Upper lobe of right lung (tissue), 1 donor: ENCODE measurements around the gene RUBCN. TPM values are rescaled to one million over a fixed set of nuclear protein-coding genes. Genes with fewer than 3 reads are reported as not detected.
"Not testable (repeated sequence)": the region's sequence is repeated elsewhere in the genome, so short reads cannot be mapped to it uniquely, and the experiment has no call there.

Source experiments
- ATAC-seq: fragments of 200-7000 bp; cut with Tn5 transposase; one replicate; pipeline ENCODE4 v1.9.1; 2020; ENCODE audit warnings: mild to moderate bottlenecking, moderate library complexity
- DNase-seq: peaks from one replicate; pipeline ENCODE4 v3.0.0-alpha.2; 2020
- H3K27ac ChIP-seq: fragments of 200-600 bp; one replicate; pipeline ENCODE4 v1.8.0; 2022
- H3K27me3 ChIP-seq: fragments of 200-600 bp; one replicate; pipeline ENCODE4 v1.8.0; 2022; ENCODE audit warnings: mild to moderate bottlenecking
- H3K36me3 ChIP-seq: fragments of 200-600 bp; one replicate; pipeline ENCODE4 v1.8.0; 2022
- H3K4me1 ChIP-seq: fragments of 200-600 bp; one replicate; pipeline ENCODE4 v1.8.0; 2022
- H3K4me3 ChIP-seq: fragments of 200-600 bp; one replicate; pipeline ENCODE4 v1.8.0; 2022; ENCODE audit warnings: mild to moderate bottlenecking
- H3K9me3 ChIP-seq: fragments of 200-600 bp; one replicate; pipeline ENCODE4 v1.8.0; 2022
- intact Hi-C: fragments of 100-400 bp; cut with DNase I; formaldehyde crosslinking; loops from one replicate; pipeline ENCODE4 v1.11.0; 2022
- total RNA-seq: library from RNA; stranded (reverse); fragmentation: NEBNext Ultra II Directional; extraction: Animal tissue kit (Norgen Biotek cat#: 25700); gene quantifications from one replicate; pipeline ENCODE4 v1.2.1, GENCODE V29; 2021
- TF ChIP-seq, protein P1 (sequence below): fragments of 200-600 bp; IDR thresholded peaks from one replicate; pipeline ENCODE4 v1.8.0; 2022; ENCODE audit warnings: antibody characterized with exemption
- donor health status: DM: no; HTN: yes; CAD: no; lungs with severe emphysema.

Gene RUBCN
- total RNA-seq, 1 donor from 2014 or later = 35.2 TPM

DNA sequence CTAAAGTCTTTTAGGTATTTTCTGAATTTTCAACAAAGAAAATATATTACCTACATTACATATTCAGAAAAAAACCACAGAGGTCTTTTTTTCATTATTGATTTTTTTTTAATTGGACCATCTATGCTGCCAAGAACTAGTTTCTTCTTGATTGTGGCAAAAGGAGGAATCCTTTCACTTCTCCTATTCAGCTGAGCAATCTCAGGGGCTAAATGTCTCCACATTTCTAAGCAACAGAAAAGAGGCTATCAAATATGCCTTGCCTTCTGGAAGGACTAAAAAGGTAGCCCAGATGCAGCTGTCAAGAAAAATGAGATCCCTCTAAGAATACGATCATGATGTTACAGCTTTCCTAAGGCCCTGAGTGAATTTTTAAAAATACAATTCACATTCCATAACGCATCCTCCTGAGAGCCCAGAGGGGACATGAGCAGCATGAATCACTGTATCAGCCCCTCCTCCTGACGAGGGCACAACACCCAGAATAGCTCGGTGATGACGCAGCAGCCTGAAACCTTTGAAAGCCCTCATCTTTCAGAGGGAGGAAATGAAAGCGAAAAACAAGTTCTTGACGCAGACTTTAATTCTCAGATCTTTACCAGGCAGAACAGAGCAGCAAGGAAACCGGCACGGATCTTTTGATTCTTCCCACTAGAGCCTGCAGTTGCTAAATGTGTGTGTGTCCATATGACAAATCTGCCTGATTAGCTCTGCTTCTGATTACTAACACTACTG is 24.6 kb downstream of the RUBCN start:
- ATAC-seq (peak; percentile 99), DNase-seq (peak; percentile 84)
- Histone ChIP-seq H3K4me3 (peak overlapping the region; percentile 43), H3K36me3 (no peaks in the 10 kb centered on the region), H3K9me3 (no peaks in the 10 kb centered on the region), H3K27ac (peak overlapping the region; percentile 95), H3K27me3 (no peaks in the 10 kb centered on the region), H3K4me1 (peaks cover 22% of the 10 kb centered on the region)
- TF ChIP-seq, protein P1, sequence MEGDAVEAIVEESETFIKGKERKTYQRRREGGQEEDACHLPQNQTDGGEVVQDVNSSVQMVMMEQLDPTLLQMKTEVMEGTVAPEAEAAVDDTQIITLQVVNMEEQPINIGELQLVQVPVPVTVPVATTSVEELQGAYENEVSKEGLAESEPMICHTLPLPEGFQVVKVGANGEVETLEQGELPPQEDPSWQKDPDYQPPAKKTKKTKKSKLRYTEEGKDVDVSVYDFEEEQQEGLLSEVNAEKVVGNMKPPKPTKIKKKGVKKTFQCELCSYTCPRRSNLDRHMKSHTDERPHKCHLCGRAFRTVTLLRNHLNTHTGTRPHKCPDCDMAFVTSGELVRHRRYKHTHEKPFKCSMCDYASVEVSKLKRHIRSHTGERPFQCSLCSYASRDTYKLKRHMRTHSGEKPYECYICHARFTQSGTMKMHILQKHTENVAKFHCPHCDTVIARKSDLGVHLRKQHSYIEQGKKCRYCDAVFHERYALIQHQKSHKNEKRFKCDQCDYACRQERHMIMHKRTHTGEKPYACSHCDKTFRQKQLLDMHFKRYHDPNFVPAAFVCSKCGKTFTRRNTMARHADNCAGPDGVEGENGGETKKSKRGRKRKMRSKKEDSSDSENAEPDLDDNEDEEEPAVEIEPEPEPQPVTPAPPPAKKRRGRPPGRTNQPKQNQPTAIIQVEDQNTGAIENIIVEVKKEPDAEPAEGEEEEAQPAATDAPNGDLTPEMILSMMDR = no peak
- intact Hi-C loops = no loop called here

- H3K9me3 ChIP-seq, H3K36me3 ChIP-seq, H3K27ac ChIP-seq, ATAC-seq, DNase-seq, H3K4me3 ChIP-seq, intact Hi-C loops, H3K27me3 ChIP-seq: not testable (repeated sequence)
- H3K4me1 ChIP-seq = peaks cover 22% of the 10 kb centered on the region
These were observed 25.7 kb downstream of the RUBCN start for GRCh38 chr3:197710965-197711364.

- no peak for ATAC-seq
- intact Hi-C loops = no loop called here
These were observed 27.6 kb downstream of the RUBCN start for GRCh38 chr3:197709135-197709534.

DNA sequence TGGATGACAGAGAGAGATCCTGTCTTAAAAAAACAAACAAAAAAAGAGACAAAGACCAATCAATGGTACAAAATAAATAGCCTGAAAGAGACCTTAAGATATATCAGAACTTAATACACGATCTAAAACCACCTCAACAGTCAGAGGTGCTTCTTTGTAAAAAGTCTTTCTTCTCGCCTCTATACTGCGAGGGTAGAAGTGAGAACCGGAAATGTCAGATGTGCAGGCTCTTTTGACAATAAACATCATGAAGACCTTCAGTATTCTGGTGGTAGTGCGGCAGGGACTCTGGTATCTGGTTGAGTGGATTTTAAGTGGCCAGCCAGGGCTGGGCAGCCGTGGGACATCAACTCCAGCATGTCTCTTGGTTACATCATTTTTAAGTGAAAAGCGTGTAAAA is 30.0 kb downstream of the RUBCN start:
- ATAC-seq = no peak
- intact Hi-C loops = no loop called here
- H3K4me1 ChIP-seq = peaks cover under 1% of the 10 kb centered on the region

More at GRCh38 chr3:197709135-197709534, 27.6 kb downstream of the RUBCN start:
- TF ChIP-seq, protein P1 = no peak
- Histone ChIP-seq H3K27ac (no peak overlapping the region), H3K36me3 (peaks cover 15% of the 10 kb centered on the region), H3K4me1 (peaks cover 22% of the 10 kb centered on the region), H3K9me3 (no peaks in the 10 kb centered on the region), H3K4me3 (no peak overlapping the region), H3K27me3 (no peaks in the 10 kb centered on the region)
- no peak for DNase-seq

GRCh38 chr3:197701841-197702240 is 34.9 kb downstream of the RUBCN start:
- Histone ChIP-seq H3K36me3 (peaks cover 63% of the 10 kb centered on the region), H3K9me3 (no peaks in the 10 kb centered on the region), H3K4me3 (no peak overlapping the region), H3K4me1 (no peaks in the 10 kb centered on the region), H3K27me3 (no peaks in the 10 kb centered on the region), H3K27ac (no peak overlapping the region)
- DNase-seq (no peak), ATAC-seq (no peak)
- TF ChIP-seq, protein P1 = no peak
- intact Hi-C loops = no loop called here

More for the DNA sequence above, 30.0 kb downstream of the RUBCN start:
- DNase-seq = no peak
- TF ChIP-seq, protein P1 = no peak
- no peak overlapping the region for H3K4me3 ChIP-seq
- H3K36me3 ChIP-seq = peaks cover 30% of the 10 kb centered on the region
- no peaks in the 10 kb centered on the region for H3K27me3 ChIP-seq
- H3K9me3 ChIP-seq = no peaks in the 10 kb centered on the region
- H3K27ac ChIP-seq = no peak overlapping the region

DNA sequence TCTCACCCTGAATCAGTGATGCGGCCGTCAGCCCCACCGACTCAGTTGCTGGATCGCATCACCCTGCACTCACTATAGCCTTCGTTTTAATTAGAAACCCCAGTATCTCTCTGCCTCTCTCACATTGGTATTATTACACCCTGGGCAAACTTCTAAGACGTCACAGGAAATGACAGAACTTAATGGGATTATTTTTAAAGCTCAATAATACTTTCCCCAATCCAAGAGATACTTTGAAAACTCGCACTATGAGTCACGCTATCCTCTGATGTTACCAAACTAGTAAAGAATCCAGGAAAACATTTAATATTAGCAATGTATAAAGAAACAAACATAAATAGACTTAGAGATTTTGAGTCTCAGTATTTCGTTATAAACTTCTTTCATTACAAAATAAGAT is 36.6 kb downstream of the RUBCN start:
- intact Hi-C loops = no loop called here
- TF ChIP-seq, protein P1 = no peak
- peaks cover 64% of the 10 kb centered on the region for H3K36me3 ChIP-seq

More for the DNA sequence above, 36.6 kb downstream of the RUBCN start:
- no peak overlapping the region for H3K27ac ChIP-seq
- H3K9me3 ChIP-seq = no peaks in the 10 kb centered on the region
- no peak for ATAC-seq
- H3K4me1 ChIP-seq = no peaks in the 10 kb centered on the region
- no peaks in the 10 kb centered on the region for H3K27me3 ChIP-seq
- no peak overlapping the region for H3K4me3 ChIP-seq
- DNase-seq = no peak
